Trophoblast cell (in vitro differentiated cells and primary cell): ENCODE data around the gene USP20.

Experiments
- DNase-seq, 2 donors: peaks; one replicate each; pipeline ENCODE4 v3.0.0-alpha.2; 2016
- H2AFZ ChIP-seq: 2 replicates; pipeline ENCODE4 v1.6.1; 2013; ENCODE audit warnings: low read length, moderate library complexity, mild to moderate bottlenecking; ENCODE audit not compliant: insufficient read depth, poor library complexity
- H2AK5ac ChIP-seq: 2 replicates; pipeline ENCODE4 v1.6.1; 2013; ENCODE audit warnings: mild to moderate bottlenecking, low read length
- H2BK120ac ChIP-seq: 2 replicates; pipeline ENCODE4 v1.6.1; 2013; ENCODE audit warnings: low read length, mild to moderate bottlenecking, moderate library complexity; ENCODE audit not compliant: insufficient read depth, poor library complexity
- H2BK12ac ChIP-seq: 2 replicates; pipeline ENCODE4 v1.6.1; 2013; ENCODE audit warnings: mild to moderate bottlenecking, low read length, moderate library complexity
- H2BK5ac ChIP-seq: 2 replicates; pipeline ENCODE4 v1.6.1; 2013; ENCODE audit warnings: low read length, low read depth, moderate library complexity, mild to moderate bottlenecking; ENCODE audit not compliant: poor library complexity
- H3K14ac ChIP-seq: 2 replicates; pipeline ENCODE4 v1.6.1; 2013; ENCODE audit warnings: mild to moderate bottlenecking, low read length
- H3K18ac ChIP-seq: 2 replicates; pipeline ENCODE4 v1.6.1; 2013; ENCODE audit warnings: mild to moderate bottlenecking, low read length
- H3K23ac ChIP-seq: 2 replicates; pipeline ENCODE4 v1.6.1; 2013; ENCODE audit warnings: low read length
- H3K27ac ChIP-seq: 2 replicates; pipeline ENCODE4 v1.5.1; 2013; ENCODE audit warnings: low read depth, mild to moderate bottlenecking, inconsistent platforms, low read length, moderate library complexity
- H3K27me3 ChIP-seq: 2 replicates; pipeline ENCODE4 v1.6.1; 2013; ENCODE audit warnings: inconsistent platforms, mild to moderate bottlenecking, low read length, moderate library complexity; ENCODE audit not compliant: insufficient read depth
- H3K36me3 ChIP-seq, 2 experiments: 1 replicate in 1 of 2; 2 replicates in 1 of 2; pipeline ENCODE4 v1.6.1; 2013; ENCODE audit warnings: low read length in 2 of 2, mild to moderate bottlenecking in 2 of 2, moderate library complexity in 1 of 2; ENCODE audit not compliant: insufficient read depth in 2 of 2, control insufficient read depth in 1 of 2
- H3K4ac ChIP-seq: 2 replicates; pipeline ENCODE4 v1.6.1; 2013; ENCODE audit warnings: low read depth, mild to moderate bottlenecking, low read length, moderate library complexity
- H3K4me1 ChIP-seq, 2 experiments: 1 replicate in 1 of 2; 2 replicates in 1 of 2; pipeline ENCODE4 v1.6.1; 2013; ENCODE audit warnings: low read length in 2 of 2, mild to moderate bottlenecking in 2 of 2, moderate library complexity in 1 of 2; ENCODE audit not compliant: insufficient read depth in 2 of 2, control insufficient read depth in 1 of 2
- H3K4me2 ChIP-seq: 2 replicates; pipeline ENCODE4 v1.6.1; 2013; ENCODE audit warnings: inconsistent platforms, mild to moderate bottlenecking, low read length, moderate library complexity
- H3K4me3 ChIP-seq: 2 replicates; pipeline ENCODE4 v1.5.1; 2013; ENCODE audit warnings: mild to moderate bottlenecking, low read depth, low read length, inconsistent platforms
- H3K79me1 ChIP-seq: one replicate; pipeline ENCODE4 v1.6.1; 2013; ENCODE audit warnings: low read length
- H3K79me2 ChIP-seq: 2 replicates; pipeline ENCODE4 v1.6.1; 2013; ENCODE audit warnings: low read length, mild to moderate bottlenecking; ENCODE audit not compliant: control insufficient read depth, insufficient read depth, poor library complexity
- H3K9ac ChIP-seq: 2 replicates; pipeline ENCODE4 v1.6.1; 2013; ENCODE audit warnings: mild to moderate bottlenecking, low read length
- H3K9me3 ChIP-seq: 2 replicates; pipeline ENCODE4 v1.6.1; 2013; ENCODE audit warnings: low read depth, mild to moderate bottlenecking, control low read depth, inconsistent platforms, low read length; ENCODE audit not compliant: insufficient read depth
- H4K12ac ChIP-seq: 2 replicates; pipeline ENCODE4 v1.6.1; 2013; ENCODE audit warnings: low read depth, mild to moderate bottlenecking, low read length, moderate library complexity
- H4K8ac ChIP-seq: 2 replicates; pipeline ENCODE4 v1.6.1; 2013; ENCODE audit warnings: low read depth, mild to moderate bottlenecking, low read length, moderate library complexity
- H4K91ac ChIP-seq: one replicate; pipeline ENCODE4 v1.6.1; 2013; ENCODE audit warnings: low read depth, mild to moderate bottlenecking, low read length, moderate library complexity
- WGBS: extraction: QIAGEN DNeasy Blood & Tissue Kit; methylation state at CpG from one replicate; pipeline ENCODE4 v1.1.7; 2013; ENCODE audit warnings: missing lambda C conversion rate; ENCODE audit not compliant: insufficient read length, insufficient coverage; ENCODE audit errors: extremely low coverage; 5-methylcytosine and 5-hydroxymethylcytosine counted together

USP20 gene

DNA sequence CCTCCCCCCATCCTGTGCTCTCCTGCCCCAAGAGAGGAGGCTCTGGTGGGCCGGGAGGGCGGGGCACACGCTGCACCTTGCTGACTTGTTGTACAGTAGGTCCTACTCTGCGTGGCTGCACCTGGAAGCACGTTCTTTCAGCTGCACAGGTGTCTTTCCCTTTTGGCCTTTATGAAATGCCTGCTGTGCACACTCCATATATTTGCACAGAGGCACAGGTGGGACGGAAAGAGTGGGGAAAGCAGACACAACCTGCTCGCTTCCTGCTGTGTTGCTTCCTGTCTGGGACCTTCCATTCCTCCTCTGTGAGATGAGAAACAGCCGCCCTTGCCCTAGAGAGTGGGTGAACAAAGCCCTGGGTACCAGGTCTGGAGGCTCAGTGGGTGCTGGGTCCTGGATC lies 4.8 kb downstream of the USP20 start:
- peaks cover 5% of the 10 kb centered on the region for H3K79me1 ChIP-seq
- H3K23ac ChIP-seq = no peak overlapping the region
- no peak overlapping the region for H3K4me3 ChIP-seq
- no peak overlapping the region for H3K18ac ChIP-seq
- no peak overlapping the region for H2BK120ac ChIP-seq
- H2BK12ac ChIP-seq = no peak overlapping the region
- peaks cover 3 to 6% of the 10 kb centered on the region in 2 experiments for H3K4me1 ChIP-seq
- H2BK5ac ChIP-seq = no peak overlapping the region
- WGBS = no CpG with 5 or more reads among the region's 8 CpGs
- H4K12ac ChIP-seq = no peak overlapping the region
- no peak overlapping the region for H3K4me2 ChIP-seq
- DNase-seq = no peak
- no peak overlapping the region for H3K14ac ChIP-seq
- no peak overlapping the region for H2AFZ ChIP-seq
- no peaks in the 10 kb centered on the region for H3K9me3 ChIP-seq
- H3K4ac ChIP-seq = no peak overlapping the region
- no peak overlapping the region for H3K9ac ChIP-seq
- H3K27ac ChIP-seq = no peak overlapping the region
- H4K91ac ChIP-seq = no peak overlapping the region
- H2AK5ac ChIP-seq = no peak overlapping the region
- H3K36me3 ChIP-seq = no peaks in the 10 kb centered on the region
- no peaks in the 10 kb centered on the region for H3K27me3 ChIP-seq
- no peak overlapping the region for H4K8ac ChIP-seq
- peaks cover 2% of the 10 kb centered on the region for H3K79me2 ChIP-seq

DNA sequence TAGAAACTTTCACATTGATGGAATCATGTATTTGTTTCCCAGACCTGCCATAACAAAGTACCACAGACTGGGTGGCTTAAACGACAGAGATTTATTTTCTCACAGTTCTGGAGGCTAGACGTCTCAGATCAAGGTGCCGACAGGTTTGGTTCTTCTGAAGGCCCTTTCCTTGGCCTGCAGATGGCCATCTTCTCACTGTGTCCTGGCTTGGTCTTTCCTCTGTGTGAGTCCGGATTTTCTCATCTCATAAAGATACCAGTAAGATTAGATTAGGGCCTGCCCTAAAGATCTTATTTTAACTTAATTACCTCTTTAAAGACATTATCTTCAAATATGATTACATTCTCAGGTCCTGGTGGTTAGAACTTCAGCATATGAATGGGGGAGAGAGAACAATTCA lies 5.8 kb downstream of the USP20 start:
- H3K9ac ChIP-seq = no peak overlapping the region

DNA sequence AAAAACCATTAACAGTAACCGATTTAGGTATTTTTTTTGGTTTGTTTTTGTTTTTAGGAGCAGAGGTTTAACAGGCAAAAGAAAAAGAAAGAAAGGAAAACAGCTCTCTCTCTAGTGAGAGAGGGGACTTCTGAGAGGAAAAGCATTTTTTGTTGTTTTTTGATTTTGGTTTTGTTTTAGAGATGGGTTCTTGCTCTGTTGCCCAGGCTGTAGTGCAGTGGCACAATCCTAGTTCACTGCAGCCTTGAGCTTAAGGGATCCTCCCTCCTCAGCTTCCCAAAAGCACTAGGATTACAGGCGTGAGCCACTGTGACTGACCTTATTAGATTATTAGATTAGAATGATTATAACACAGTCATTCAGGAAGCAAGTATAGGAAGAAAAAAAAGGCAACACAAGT lies 10.1 kb downstream of the USP20 start:
- WGBS = no CpG with 5 or more reads among the region's 2 CpGs

More for the DNA sequence above, 5.8 kb downstream of the USP20 start:
- WGBS = no CpG with 5 or more reads among the region's 4 CpGs
- H4K8ac ChIP-seq = no peak overlapping the region
- H2AK5ac ChIP-seq = no peak overlapping the region
- no peak overlapping the region for H3K4ac ChIP-seq
- no peak overlapping the region for H2BK120ac ChIP-seq
- H3K27me3 ChIP-seq = no peaks in the 10 kb centered on the region
- DNase-seq = no peak
- no peak overlapping the region for H3K4me2 ChIP-seq
- H3K79me1 ChIP-seq = no peaks in the 10 kb centered on the region
- peaks cover 3 to 4% of the 10 kb centered on the region in 2 experiments for H3K4me1 ChIP-seq
- no peak overlapping the region for H2AFZ ChIP-seq
- no peaks in the 10 kb centered on the region for H3K9me3 ChIP-seq
- no peak overlapping the region for H2BK5ac ChIP-seq
- no peak overlapping the region for H2BK12ac ChIP-seq
- H3K79me2 ChIP-seq = no peaks in the 10 kb centered on the region
- no peak overlapping the region for H4K12ac ChIP-seq
- no peak overlapping the region for H3K14ac ChIP-seq
- H3K4me3 ChIP-seq = no peak overlapping the region
- no peak overlapping the region for H3K18ac ChIP-seq
- no peak overlapping the region for H3K23ac ChIP-seq
- H3K36me3 ChIP-seq = no peaks in the 10 kb centered on the region
- no peak overlapping the region for H3K27ac ChIP-seq
- no peak overlapping the region for H4K91ac ChIP-seq

DNA sequence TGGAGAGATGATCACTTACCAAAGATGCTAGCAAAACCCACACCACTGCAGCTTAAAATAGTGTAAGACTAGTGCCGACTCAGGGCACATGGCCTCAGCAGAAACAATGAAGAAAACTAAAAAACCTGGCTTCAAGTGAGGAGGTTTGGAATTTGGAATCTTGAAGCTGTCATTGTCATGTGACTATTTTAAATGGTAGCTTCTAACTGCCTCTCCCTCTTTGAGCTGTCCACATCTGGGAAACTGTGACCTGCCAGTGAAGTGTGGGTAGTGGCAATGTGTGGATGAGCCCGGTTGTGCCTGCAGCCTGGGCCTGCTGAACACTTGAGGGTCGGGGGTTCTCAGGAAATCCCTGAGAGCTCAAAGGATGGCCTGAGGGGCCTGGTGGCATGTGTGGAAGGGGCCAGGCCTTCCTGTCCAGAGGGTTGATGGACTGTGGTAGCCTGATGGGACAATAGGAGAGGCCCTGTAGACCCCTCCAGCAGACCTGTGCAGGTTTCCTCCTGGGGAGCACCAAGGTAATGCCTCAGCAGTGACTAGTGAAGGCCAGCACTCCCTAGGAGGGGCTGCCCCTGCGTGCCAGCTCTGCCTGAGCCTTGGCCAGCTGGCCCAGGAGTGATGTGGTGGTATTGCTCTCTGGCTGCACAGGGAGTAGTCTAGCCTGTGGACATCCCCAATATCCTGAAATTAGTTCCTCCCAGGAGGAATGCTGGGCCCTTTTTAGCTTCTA lies 13.6 kb downstream of the USP20 start:
- no peak overlapping the region for H3K4ac ChIP-seq
- H2BK12ac ChIP-seq = no peak overlapping the region
- no peak overlapping the region for H3K9ac ChIP-seq
- no peak overlapping the region for H2BK5ac ChIP-seq
- no peak overlapping the region for H2BK120ac ChIP-seq
- no peak overlapping the region for H4K12ac ChIP-seq
- H3K4me2 ChIP-seq = no peak overlapping the region
- no peaks in the 10 kb centered on the region for H3K79me1 ChIP-seq
- no peaks in the 10 kb centered on the region for H3K79me2 ChIP-seq
- no peak overlapping the region for H4K91ac ChIP-seq
- H3K14ac ChIP-seq = no peak overlapping the region
- no peak overlapping the region for H3K27ac ChIP-seq
- H2AK5ac ChIP-seq = no peak overlapping the region
- H2AFZ ChIP-seq = no peak overlapping the region
- peaks cover 2% of the 10 kb centered on the region for H3K9me3 ChIP-seq
- H3K23ac ChIP-seq = no peak overlapping the region
- no peak overlapping the region for H4K8ac ChIP-seq
- no peak overlapping the region for H3K18ac ChIP-seq
- no CpG with 5 or more reads among the region's 4 CpGs for WGBS
- H3K36me3 ChIP-seq = peaks cover 0 to 5% of the 10 kb centered on the region in 2 experiments
- H3K4me1 ChIP-seq = peaks cover 9 to 14% of the 10 kb centered on the region in 2 experiments
- H3K4me3 ChIP-seq = no peak overlapping the region
- no peaks in the 10 kb centered on the region for H3K27me3 ChIP-seq
- DNase-seq = no peak

More for the DNA sequence above, 10.1 kb downstream of the USP20 start:
- H2BK5ac ChIP-seq = no peak overlapping the region
- H2BK12ac ChIP-seq = no peak overlapping the region
- no peak overlapping the region for H2AFZ ChIP-seq
- DNase-seq = no peak
- no peak overlapping the region for H3K4ac ChIP-seq
- no peak overlapping the region for H3K4me2 ChIP-seq
- no peak overlapping the region for H4K12ac ChIP-seq
- H2AK5ac ChIP-seq = no peak overlapping the region
- H3K18ac ChIP-seq = no peak overlapping the region
- H3K4me1 ChIP-seq = peaks cover 3 to 4% of the 10 kb centered on the region in 2 experiments
- H3K9me3 ChIP-seq = no peaks in the 10 kb centered on the region
- no peak overlapping the region for H3K9ac ChIP-seq
- H3K27ac ChIP-seq = no peak overlapping the region
- H4K8ac ChIP-seq = no peak overlapping the region
- no peaks in the 10 kb centered on the region for H3K36me3 ChIP-seq
- no peak overlapping the region for H3K4me3 ChIP-seq
- H3K79me1 ChIP-seq = no peaks in the 10 kb centered on the region
- no peak overlapping the region for H2BK120ac ChIP-seq
- H4K91ac ChIP-seq = no peak overlapping the region
- H3K14ac ChIP-seq = no peak overlapping the region
- no peaks in the 10 kb centered on the region for H3K27me3 ChIP-seq
- H3K23ac ChIP-seq = no peak overlapping the region
- H3K79me2 ChIP-seq = no peaks in the 10 kb centered on the region
